T-cell (primary cell): Measurements from ENCODE around the gene ZFPM1. TPM values are rescaled to one million over a fixed set of nuclear protein-coding genes. Genes with fewer than 3 reads are reported as not detected.
"Not testable (repeated sequence)": the region's sequence is repeated elsewhere in the genome, so short reads cannot be mapped to it uniquely, and the experiment has no call there.

Experiments
- ATAC-seq, 4 experiments: fragments of 200-7000 bp in 3 of 4; fragments of 150-1000 bp in 1 of 4; cut with Tn5 transposase; replicated peaks in 1 of 4; 1 replicate in 3 of 4; 2 replicates in 1 of 4; pipeline ENCODE4 v1.10.0; 2021; ENCODE audit warnings: moderate library complexity in 3 of 4, mild to moderate bottlenecking in 2 of 4, moderate number of reproducible peaks in 1 of 4
- CTCF ChIA-PET, 2 donors: fragments of 300-600 bp; sonication (Branson Sonifier 250); formaldehyde crosslinking; loops; one replicate each; lab custom pipeline; 2022; ENCODE audit warnings: antibody characterized with exemption in 2 of 2; lab: Charles Lee
- POLR2A ChIA-PET, 2 donors: fragments of 300-600 bp; sonication (Branson Sonifier 250); formaldehyde crosslinking; loops; one replicate each; lab custom pipeline; 2022; ENCODE audit warnings: antibody characterized with exemption in 2 of 2; lab: Charles Lee
- DNase-seq, 35 experiments: peaks; one replicate each; pipeline versions ENCODE4 v3.0.0 to v3.0.0-alpha.2; 2013 to 2023
- H3K27ac ChIP-seq: one replicate; pipeline ENCODE4 v1.5.1; 2013; ENCODE audit warnings: low read length
- H3K27me3 ChIP-seq, 2 experiments: replicated peaks in 1 of 2; 1 replicate in 1 of 2; 2 replicates in 1 of 2; pipeline versions ENCODE4 v1.6.1 to v1.7.0; 2013; ENCODE audit warnings: low read length in 1 of 2, mixed read lengths in 1 of 2; ENCODE audit not compliant: control insufficient read depth in 2 of 2, insufficient read depth in 2 of 2; ENCODE audit errors: extremely low read depth in 1 of 2
- H3K36me3 ChIP-seq, 2 donors: 1 replicate in 1 of 2; 2 replicates in 1 of 2; pipeline versions ENCODE4 v1.6.1 to v1.7.0; 2013; ENCODE audit warnings: low read length in 1 of 2; ENCODE audit not compliant: control insufficient read depth in 2 of 2, insufficient read depth in 1 of 2; ENCODE audit errors: extremely low read depth in 1 of 2
- H3K4me1 ChIP-seq, 2 experiments: 1 replicate in 1 of 2; 2 replicates in 1 of 2; pipeline versions ENCODE4 v1.6.1 to v1.7.0; 2013; ENCODE audit warnings: low read length in 2 of 2, mixed read lengths in 1 of 2; ENCODE audit not compliant: insufficient read depth in 2 of 2, control insufficient read depth in 1 of 2; ENCODE audit errors: extremely low read depth in 1 of 2
- H3K4me3 ChIP-seq, 2 donors: 1 replicate in 1 of 2; 2 replicates in 1 of 2; pipeline versions ENCODE4 v1.5.1 to v1.7.0; 2013; ENCODE audit warnings: mild to moderate bottlenecking in 2 of 2, low read length in 1 of 2, moderate library complexity in 1 of 2; ENCODE audit not compliant: control insufficient read depth in 1 of 2; ENCODE audit errors: extremely low read depth in 1 of 2
- H3K9me3 ChIP-seq: 2 replicates; pipeline ENCODE4 v1.7.0; 2013
- H3K27ac Mint-ChIP-seq, 2 donors: one replicate each; pipeline ENCODE4 v1.8.0; 2020 to 2021; ENCODE audit warnings: mild to moderate bottlenecking in 2 of 2, mixed read lengths in 2 of 2
- H3K27me3 Mint-ChIP-seq, 2 donors: one replicate each; pipeline ENCODE4 v1.8.0; 2021 to 2022; ENCODE audit warnings: mixed read lengths in 2 of 2
- H3K36me3 Mint-ChIP-seq: one replicate; pipeline ENCODE4 v1.8.0; 2021; ENCODE audit warnings: mixed read lengths
- H3K4me1 Mint-ChIP-seq, 3 donors: one replicate each; pipeline ENCODE4 v1.8.0; 2020 to 2022; ENCODE audit warnings: mixed read lengths in 3 of 3, mild to moderate bottlenecking in 1 of 3
- H3K4me3 Mint-ChIP-seq, 3 donors: one replicate each; pipeline ENCODE4 v1.8.0; 2020 to 2022; ENCODE audit warnings: mild to moderate bottlenecking in 3 of 3, mixed read lengths in 3 of 3, moderate library complexity in 3 of 3
- H3K9me3 Mint-ChIP-seq, 3 donors: one replicate each; pipeline ENCODE4 v1.8.0; 2020 to 2022; ENCODE audit warnings: mixed read lengths in 3 of 3
- WGBS: methylation state at CpG from one replicate; pipeline ENCODE4 v1.1.5; 2013; ENCODE audit warnings: missing lambda C conversion rate; ENCODE audit not compliant: insufficient coverage; 5-methylcytosine and 5-hydroxymethylcytosine counted together
- total RNA-seq, 35 experiments: library from RNA in 6 of 35; stranded (reverse) in 6 of 35; fragments of 120-200 nt in 1 of 35; gene quantifications; one replicate each; pipeline versions ENCODE4 v1.2.1 to v1.2.4 and lab custom pipeline; 2013 to 2026

ZFPM1 gene
- total RNA-seq, 5 donors from 2014 or later (not counting 1 experiment from before 2014, with no cell fraction given) = 19.6 to 38.4 (median 33.1) TPM

GRCh38 chr16:88515371-88515770 lies 62.3 kb downstream of the ZFPM1 start:
- Histone ChIP-seq H3K36me3 (peaks cover 5 to 6% of the 10 kb centered on the region in 2 donors), H3K4me1 (no peaks in the 10 kb centered on the region), H3K9me3 (no peaks in the 10 kb centered on the region), H3K27ac (no peak overlapping the region), H3K27me3 (no peaks in the 10 kb centered on the region), H3K4me3 (no peak overlapping the region)
- CTCF ChIA-PET = no interaction called here
- H3K27me3 Mint-ChIP-seq = no peaks in the 10 kb centered on the region
- no peak for ATAC-seq
- DNase-seq = no peak
- peaks cover 6% of the 10 kb centered on the region for H3K36me3 Mint-ChIP-seq
- H3K27ac Mint-ChIP-seq = no peak overlapping the region
- peaks cover 0 to 18% (median 0%) of the 10 kb centered on the region in 3 donors for H3K9me3 Mint-ChIP-seq
- no peaks in the 10 kb centered on the region for H3K4me1 Mint-ChIP-seq
- POLR2A ChIA-PET = no interaction called here
- H3K4me3 Mint-ChIP-seq = no peak overlapping the region
- WGBS = 90% methylated on average over 9 of the region's 9 CpGs

GRCh38 chr16:88515925-88516594 lies 63.0 kb downstream of the ZFPM1 start:
- Histone ChIP-seq H3K27me3 (no peaks in the 10 kb centered on the region), H3K4me1 (no peaks in the 10 kb centered on the region), H3K27ac (no peak overlapping the region), H3K36me3 (peaks cover 5 to 7% of the 10 kb centered on the region in 2 donors), H3K4me3 (no peak overlapping the region), H3K9me3 (no peaks in the 10 kb centered on the region)
- POLR2A ChIA-PET = no interaction called here
- WGBS = 100% methylated on average over 10 of the region's 23 CpGs
- Mint-ChIP-seq H3K4me3 (no peak overlapping the region), H3K9me3 (peaks cover 0 to 18% (median 0%) of the 10 kb centered on the region in 3 donors), H3K27me3 (no peaks in the 10 kb centered on the region), H3K27ac (no peak overlapping the region), H3K4me1 (no peaks in the 10 kb centered on the region), H3K36me3 (peaks cover 6% of the 10 kb centered on the region)
- DNase-seq (no peak), ATAC-seq (no peak)
- CTCF ChIA-PET = no interaction called here

GRCh38 chr16:88516601-88517061 lies 63.6 kb downstream of the ZFPM1 start:
- peaks cover 0 to 18% (median 0%) of the 10 kb centered on the region in 3 donors for H3K9me3 Mint-ChIP-seq
- WGBS = 97% methylated on average over 15 of the region's 20 CpGs
- DNase-seq = no peak
- H3K27ac Mint-ChIP-seq = no peak overlapping the region
- Histone ChIP-seq H3K4me1 (no peaks in the 10 kb centered on the region), H3K27me3 (no peaks in the 10 kb centered on the region), H3K36me3 (peaks cover 5 to 9% of the 10 kb centered on the region in 2 donors), H3K9me3 (no peaks in the 10 kb centered on the region), H3K4me3 (no peak overlapping the region), H3K27ac (no peak overlapping the region)
- POLR2A ChIA-PET = no interaction called here
- CTCF ChIA-PET = no interaction called here
- no peaks in the 10 kb centered on the region for H3K4me1 Mint-ChIP-seq
- no peak overlapping the region for H3K4me3 Mint-ChIP-seq
- H3K36me3 Mint-ChIP-seq = peaks cover 6% of the 10 kb centered on the region
- no peak for ATAC-seq
- H3K27me3 Mint-ChIP-seq = no peaks in the 10 kb centered on the region

- POLR2A ChIA-PET, ATAC-seq, H3K4me1 ChIP-seq, H3K36me3 ChIP-seq, H3K27me3 Mint-ChIP-seq, H3K4me3 ChIP-seq, CTCF ChIA-PET, H3K4me1 Mint-ChIP-seq, H3K36me3 Mint-ChIP-seq, H3K4me3 Mint-ChIP-seq, H3K9me3 ChIP-seq, H3K27me3 ChIP-seq, H3K27ac ChIP-seq, H3K27ac Mint-ChIP-seq, DNase-seq: not testable (repeated sequence)
- whole genome bisulfite sequencing = 94% methylated on average over 1 of the region's 1 CpG
- H3K9me3 Mint-ChIP-seq = peaks cover 0 to 18% (median 0%) of the 10 kb centered on the region in 3 donors
Measured at GRCh38 chr16:88517208-88517774, 64.2 kb downstream of the ZFPM1 start.

DNA sequence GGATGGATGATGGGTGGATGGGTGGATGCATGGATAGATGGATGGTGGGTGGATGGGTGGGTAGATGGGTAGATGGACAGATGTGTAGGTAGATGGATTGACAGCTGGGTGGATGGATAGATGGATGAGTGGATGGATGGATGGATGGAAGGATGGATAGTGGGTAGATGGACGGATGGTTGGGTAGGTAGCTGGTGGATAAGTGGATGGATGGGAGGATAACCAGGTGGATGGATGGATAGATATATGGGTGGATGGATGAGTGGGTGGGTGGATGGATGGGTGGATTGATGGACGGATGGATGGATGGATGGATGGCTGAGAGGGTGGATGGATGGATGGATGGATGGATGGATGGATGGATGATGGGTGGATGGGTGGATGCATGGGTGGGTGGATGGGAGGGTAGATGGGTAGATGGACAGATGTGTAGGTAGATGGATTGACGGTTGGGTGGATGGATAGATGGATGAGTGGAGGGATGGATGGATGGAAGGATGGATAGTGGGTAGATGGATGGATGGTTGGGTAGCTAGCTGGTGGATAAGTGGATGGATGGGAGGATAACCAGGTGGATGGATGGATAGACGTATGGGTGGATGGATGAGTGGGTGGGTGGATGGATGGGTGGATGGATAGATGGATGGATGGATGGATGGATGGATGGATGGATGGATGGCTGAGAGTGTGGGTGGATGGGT lies 65.5 kb downstream of the ZFPM1 start:
- peaks cover 0 to 18% (median 0%) of the 10 kb centered on the region in 3 donors for H3K9me3 Mint-ChIP-seq
- CTCF ChIA-PET, POLR2A ChIA-PET, H3K4me1 Mint-ChIP-seq, H3K27ac ChIP-seq, H3K4me3 Mint-ChIP-seq, H3K27ac Mint-ChIP-seq, H3K27me3 Mint-ChIP-seq, H3K36me3 Mint-ChIP-seq, H3K36me3 ChIP-seq, H3K9me3 ChIP-seq, DNase-seq, ATAC-seq, H3K4me3 ChIP-seq, H3K4me1 ChIP-seq, H3K27me3 ChIP-seq: not testable (repeated sequence)
- WGBS = 96% methylated on average over 4 of the region's 4 CpGs

DNA sequence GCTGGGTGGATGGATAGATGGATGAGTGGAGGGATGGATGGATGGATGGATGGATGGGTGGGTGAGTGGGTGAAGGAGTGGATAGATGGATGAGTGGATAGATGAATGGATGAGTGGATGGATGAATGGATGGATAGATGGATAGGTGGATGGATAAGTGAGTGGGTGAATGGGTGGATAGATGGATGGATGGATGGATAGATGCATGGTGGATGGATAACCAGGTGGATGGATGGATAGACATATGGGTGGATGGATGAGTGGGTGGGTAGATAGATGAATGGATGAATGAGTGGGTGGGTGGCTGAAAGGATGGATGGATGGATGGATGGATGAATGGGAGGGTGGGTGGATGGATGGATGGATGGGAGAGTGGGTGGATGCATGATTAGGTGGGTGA lies 66.2 kb downstream of the ZFPM1 start:
- Histone ChIP-seq H3K4me3 (no peak overlapping the region), H3K27ac (no peak overlapping the region), H3K4me1 (no peaks in the 10 kb centered on the region), H3K9me3 (no peaks in the 10 kb centered on the region), H3K27me3 (no peaks in the 10 kb centered on the region), H3K36me3 (peaks cover 5 to 9% of the 10 kb centered on the region in 2 donors)
- H3K27ac Mint-ChIP-seq = no peak overlapping the region
- no peak overlapping the region for H3K4me3 Mint-ChIP-seq
- DNase-seq (no peak), ATAC-seq (no peak)
- CTCF ChIA-PET = no interaction called here
- peaks cover 0 to 18% (median 0%) of the 10 kb centered on the region in 3 donors for H3K9me3 Mint-ChIP-seq
- no peaks in the 10 kb centered on the region for H3K27me3 Mint-ChIP-seq
- peaks cover 0 to 3% (median 0%) of the 10 kb centered on the region in 3 donors for H3K4me1 Mint-ChIP-seq
- POLR2A ChIA-PET = no interaction called here
- peaks cover 6% of the 10 kb centered on the region for H3K36me3 Mint-ChIP-seq
